Endodermal cell (in vitro differentiated cells): ENCODE data around the gene PARVA. TPM values are rescaled to one million over a fixed set of nuclear protein-coding genes. Genes with fewer than 3 reads are reported as not detected.

Source experiments
- DNase-seq: peaks from one replicate; pipeline ENCODE4 v3.0.0-alpha.2; 2017
- H3K27ac ChIP-seq: 2 replicates; pipeline ENCODE4 v1.5.1; 2013; ENCODE audit warnings: mild to moderate bottlenecking, low read depth, low read length, moderate library complexity
- H3K27me3 ChIP-seq: 2 replicates; pipeline ENCODE4 v1.6.1; 2013; ENCODE audit warnings: mild to moderate bottlenecking, low read length, moderate library complexity; ENCODE audit not compliant: insufficient read depth, control insufficient read depth, poor library complexity, severe bottlenecking
- H3K36me3 ChIP-seq: 2 replicates; pipeline ENCODE4 v1.7.0; 2013; ENCODE audit warnings: mild to moderate bottlenecking, low read length, moderate library complexity; ENCODE audit not compliant: control insufficient read depth, insufficient read depth
- H3K4me1 ChIP-seq: one replicate; pipeline ENCODE4 v1.7.0; 2013; ENCODE audit warnings: low read length; ENCODE audit not compliant: control insufficient read depth, insufficient read depth
- H3K4me3 ChIP-seq: 2 replicates; pipeline ENCODE4 v1.5.1; 2013; ENCODE audit warnings: mild to moderate bottlenecking, low read length, moderate library complexity
- H3K9ac ChIP-seq: 2 replicates; pipeline ENCODE4 v1.6.1; 2013; ENCODE audit warnings: mild to moderate bottlenecking, low read length, moderate library complexity; ENCODE audit not compliant: poor library complexity, severe bottlenecking; ENCODE audit errors: extremely low read depth
- H3K9me3 ChIP-seq: 2 replicates; pipeline ENCODE4 v1.6.1; 2013; ENCODE audit warnings: mild to moderate bottlenecking, low read length, moderate library complexity; ENCODE audit not compliant: control insufficient read depth
- H3K27ac Mint-ChIP-seq: 2 replicates; pipeline ENCODE4 v1.8.0; 2020; ENCODE audit warnings: mixed read lengths
- H3K27me3 Mint-ChIP-seq: 2 replicates; pipeline ENCODE4 v1.8.0; 2021; ENCODE audit warnings: mild to moderate bottlenecking, mixed read lengths; ENCODE audit not compliant: insufficient read depth
- H3K36me3 Mint-ChIP-seq: 2 replicates; pipeline ENCODE4 v1.8.0; 2020; ENCODE audit warnings: low read depth, mixed read lengths
- H3K4me1 Mint-ChIP-seq: 2 replicates; pipeline ENCODE4 v1.8.0; 2020; ENCODE audit warnings: mixed read lengths
- H3K4me3 Mint-ChIP-seq: 2 replicates; pipeline ENCODE4 v1.8.0; 2020; ENCODE audit warnings: mild to moderate bottlenecking, moderate library complexity, mixed read lengths
- H3K9me3 Mint-ChIP-seq: 2 replicates; pipeline ENCODE4 v1.8.0; 2020; ENCODE audit warnings: mild to moderate bottlenecking, mixed read lengths
- WGBS, 2 experiments: methylation state at CpG; one replicate each; pipeline versions ENCODE4 v1.1.5 to v1.1.7; 2013; ENCODE audit warnings: missing lambda C conversion rate in 2 of 2, mixed read lengths in 1 of 2; ENCODE audit not compliant: insufficient coverage in 1 of 2, insufficient read length in 1 of 2; 5-methylcytosine and 5-hydroxymethylcytosine counted together
- total RNA-seq, 2 donors: library from RNA; stranded (reverse); fragmentation: NEBNext Ultra II Directional in 1 of 2; extraction: Animal tissue kit (Norgen Biotek cat#: 25700) in 1 of 2; gene quantifications; 2 replicates in 1 of 2; 3 replicates in 1 of 2; pipeline ENCODE4 v1.2.1, GENCODE V29; 2021
- TF ChIP-seq, protein P1 (sequence below): fragments of 200-600 bp; sonication (generic); conservative IDR thresholded peaks from 2 replicates; pipeline ENCODE4 v1.5.0; 2021; ENCODE audit warnings: antibody characterized with exemption, mild to moderate bottlenecking

Gene PARVA
- total RNA-seq, 2 donors from 2014 or later, result 27.3 to 37.3 TPM

DNA sequence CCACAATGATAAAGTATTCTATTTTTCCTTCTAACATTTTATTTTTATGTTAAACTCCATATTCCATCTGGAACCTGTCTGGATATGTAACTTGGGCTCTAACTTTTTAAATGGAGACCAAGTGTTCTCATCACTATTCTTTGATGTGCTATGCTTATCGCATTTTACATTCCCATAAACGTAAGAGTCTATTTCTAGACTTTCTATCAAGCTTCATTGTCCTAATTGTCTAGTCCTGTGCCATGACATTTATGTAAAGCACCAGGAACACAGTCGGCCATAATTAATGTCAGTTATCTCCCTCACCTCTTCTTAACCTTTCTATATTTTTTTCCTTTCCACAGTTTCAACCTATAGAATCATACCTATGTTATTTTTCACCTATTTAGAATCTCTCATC, 183.0 kb downstream of the PARVA start:
- no peak overlapping the region for H3K9ac ChIP-seq
- no peaks in the 10 kb centered on the region for H3K27me3 ChIP-seq
- peaks cover 12% of the 10 kb centered on the region for H3K4me1 Mint-ChIP-seq
- H3K27me3 Mint-ChIP-seq, result peaks cover 2% of the 10 kb centered on the region
- no peaks in the 10 kb centered on the region for H3K36me3 Mint-ChIP-seq
- H3K4me3 Mint-ChIP-seq, result no peak overlapping the region
- WGBS, 2 experiments, result 90 to 96% methylated on average over 3 of the region's 3 CpGs
- no peak overlapping the region for H3K4me3 ChIP-seq
- no peaks in the 10 kb centered on the region for H3K4me1 ChIP-seq
- H3K36me3 ChIP-seq, result no peaks in the 10 kb centered on the region
- TF ChIP-seq, protein P1, sequence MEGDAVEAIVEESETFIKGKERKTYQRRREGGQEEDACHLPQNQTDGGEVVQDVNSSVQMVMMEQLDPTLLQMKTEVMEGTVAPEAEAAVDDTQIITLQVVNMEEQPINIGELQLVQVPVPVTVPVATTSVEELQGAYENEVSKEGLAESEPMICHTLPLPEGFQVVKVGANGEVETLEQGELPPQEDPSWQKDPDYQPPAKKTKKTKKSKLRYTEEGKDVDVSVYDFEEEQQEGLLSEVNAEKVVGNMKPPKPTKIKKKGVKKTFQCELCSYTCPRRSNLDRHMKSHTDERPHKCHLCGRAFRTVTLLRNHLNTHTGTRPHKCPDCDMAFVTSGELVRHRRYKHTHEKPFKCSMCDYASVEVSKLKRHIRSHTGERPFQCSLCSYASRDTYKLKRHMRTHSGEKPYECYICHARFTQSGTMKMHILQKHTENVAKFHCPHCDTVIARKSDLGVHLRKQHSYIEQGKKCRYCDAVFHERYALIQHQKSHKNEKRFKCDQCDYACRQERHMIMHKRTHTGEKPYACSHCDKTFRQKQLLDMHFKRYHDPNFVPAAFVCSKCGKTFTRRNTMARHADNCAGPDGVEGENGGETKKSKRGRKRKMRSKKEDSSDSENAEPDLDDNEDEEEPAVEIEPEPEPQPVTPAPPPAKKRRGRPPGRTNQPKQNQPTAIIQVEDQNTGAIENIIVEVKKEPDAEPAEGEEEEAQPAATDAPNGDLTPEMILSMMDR, result no peak
- no peaks in the 10 kb centered on the region for H3K9me3 Mint-ChIP-seq
- no peaks in the 10 kb centered on the region for H3K9me3 ChIP-seq
- no peak overlapping the region for H3K27ac Mint-ChIP-seq
- DNase-seq, result no peak
- H3K27ac ChIP-seq, result no peak overlapping the region

- TF ChIP-seq, protein P1, result no peak
- no peak overlapping the region for H3K27ac ChIP-seq
- no peaks in the 10 kb centered on the region for H3K36me3 ChIP-seq
- H3K27me3 Mint-ChIP-seq, result peaks cover 2% of the 10 kb centered on the region
- peaks cover 12% of the 10 kb centered on the region for H3K4me1 Mint-ChIP-seq
- H3K4me3 Mint-ChIP-seq, result no peak overlapping the region
- no peaks in the 10 kb centered on the region for H3K9me3 ChIP-seq
- H3K9me3 Mint-ChIP-seq, result no peaks in the 10 kb centered on the region
- no peak overlapping the region for H3K27ac Mint-ChIP-seq
- H3K36me3 Mint-ChIP-seq, result no peaks in the 10 kb centered on the region
- no peak for DNase-seq
- H3K27me3 ChIP-seq, result no peaks in the 10 kb centered on the region
- H3K9ac ChIP-seq, result no peak overlapping the region
- 88 to 94% methylated on average over 2 of the region's 2 CpGs for WGBS, 2 experiments
- H3K4me3 ChIP-seq, result no peak overlapping the region
- no peaks in the 10 kb centered on the region for H3K4me1 ChIP-seq
Observed at GRCh38 chr11:12560861-12561260, 183.5 kb downstream of the PARVA start.

- TF ChIP-seq, protein P1, result no peak
- H3K9ac ChIP-seq, result no peak overlapping the region
- Mint-ChIP-seq H3K27ac (no peak overlapping the region), H3K9me3 (peaks cover 4% of the 10 kb centered on the region), H3K4me3 (no peak overlapping the region), H3K27me3 (peaks cover 4% of the 10 kb centered on the region), H3K4me1 (no peaks in the 10 kb centered on the region), H3K36me3 (no peaks in the 10 kb centered on the region)
- no peaks in the 10 kb centered on the region for H3K9me3 ChIP-seq
- H3K27me3 ChIP-seq, result no peaks in the 10 kb centered on the region
- H3K4me3 ChIP-seq, result no peak overlapping the region
- H3K4me1 ChIP-seq, result no peaks in the 10 kb centered on the region
- H3K27ac ChIP-seq, result no peak overlapping the region
- DNase-seq, result no peak
- no peaks in the 10 kb centered on the region for H3K36me3 ChIP-seq
Observed at GRCh38 chr11:12564012-12564411, 186.6 kb downstream of the PARVA start.
